Measurements from ENCODE around the gene NMNAT3.

- no peak for TF ChIP-seq POLR2A (IDR thresholded peaks at IDR 0.05)
- no peak for TF ChIP-seq CTCF (IDR thresholded peaks at IDR 0.05)
Observed at GRCh38 chr3:139634111-139634635, 43.6 kb downstream of the NMNAT3 start.

Data from Peyer's patch (tissue), 4 donors.